ENCODE data around the gene LCORL. TPM values are rescaled to one million over a fixed set of nuclear protein-coding genes. Genes with fewer than 3 reads are reported as not detected.
A peak's percentile ranks its signal among the peaks of the same experiment; 100 is the strongest.
"Not testable (repeated sequence)": the region's sequence is repeated elsewhere in the genome, so short reads cannot be mapped to it uniquely, and the experiment has no call there.

LCORL gene
- total RNA-seq, 1 donor from 2014 or later, result 16.9 TPM

DNA sequence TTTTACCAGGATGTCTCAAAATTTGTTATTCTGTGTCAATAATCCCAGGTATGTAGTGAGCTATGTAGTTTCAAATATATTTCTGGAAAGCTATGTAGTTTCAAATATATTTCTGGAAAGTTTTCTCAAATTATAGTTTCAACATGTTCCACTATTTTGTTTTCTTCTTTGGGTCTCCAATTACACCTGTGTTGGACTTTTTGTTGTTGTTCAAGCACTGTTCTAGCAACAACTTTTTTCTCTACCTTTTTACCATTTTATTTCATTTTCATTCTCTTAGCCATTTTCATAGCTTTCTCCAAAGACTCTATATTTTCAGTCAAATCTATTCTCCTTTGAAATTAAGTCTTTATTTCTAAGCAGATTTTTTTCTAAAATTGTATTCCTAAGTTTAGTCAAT, 88.4 kb downstream of the LCORL start:
- peak in 1 of 2 donors; percentile 17 for DNase-seq (ENCODE audit: low read depth in 2 of 2)

DNA sequence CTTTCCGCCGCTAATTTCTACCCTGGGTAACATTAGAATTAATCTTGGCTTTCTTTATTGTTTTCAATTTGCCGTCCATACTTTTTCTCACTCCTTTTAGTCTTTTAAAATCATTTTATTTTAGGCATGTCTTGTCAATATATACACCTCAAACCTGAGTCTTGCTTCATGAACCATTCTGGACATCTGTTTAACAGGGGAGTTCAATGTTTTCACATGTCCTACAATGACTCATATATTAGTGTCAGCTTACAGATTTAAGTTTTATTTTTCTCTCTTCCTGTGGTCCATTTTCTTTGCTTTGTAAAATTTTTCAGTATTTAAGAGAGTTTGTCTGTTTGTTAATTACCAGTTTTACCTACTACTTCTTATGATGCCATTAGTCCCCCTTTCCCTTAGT, 89.5 kb downstream of the LCORL start:
- DNase-seq (ENCODE audit: low read depth in 2 of 2), result no peak

DNA sequence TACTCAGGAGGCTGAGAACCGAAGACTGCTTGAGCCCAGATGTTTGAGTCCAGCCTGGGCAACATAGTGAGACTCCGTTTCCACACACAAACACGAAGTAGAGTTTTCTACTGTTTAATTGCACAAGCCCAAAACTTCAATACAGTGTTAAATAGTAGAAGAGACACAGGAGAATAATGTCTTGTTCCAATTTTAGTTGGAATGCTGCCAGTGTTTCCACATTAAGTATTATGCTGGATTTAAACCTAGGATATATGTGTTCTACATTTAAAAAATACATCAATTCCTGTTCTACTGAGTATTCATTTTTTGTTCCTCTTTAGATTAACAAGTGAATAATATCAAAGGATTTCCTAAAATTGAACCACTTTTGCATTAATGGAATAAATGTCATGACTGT, 91.3 kb downstream of the LCORL start:
- peak in 1 of 2 donors; percentile 59 for DNase-seq (ENCODE audit: low read depth in 2 of 2)

- no peak for DNase-seq (ENCODE audit: low read depth in 2 of 2)
These were observed 97.4 kb downstream of the LCORL start for GRCh38 chr4:17924189-17924588.

GRCh38 chr4:17921451-17921850, 100.1 kb downstream of the LCORL start:
- no peak for DNase-seq (ENCODE audit: low read depth in 2 of 2)

DNA sequence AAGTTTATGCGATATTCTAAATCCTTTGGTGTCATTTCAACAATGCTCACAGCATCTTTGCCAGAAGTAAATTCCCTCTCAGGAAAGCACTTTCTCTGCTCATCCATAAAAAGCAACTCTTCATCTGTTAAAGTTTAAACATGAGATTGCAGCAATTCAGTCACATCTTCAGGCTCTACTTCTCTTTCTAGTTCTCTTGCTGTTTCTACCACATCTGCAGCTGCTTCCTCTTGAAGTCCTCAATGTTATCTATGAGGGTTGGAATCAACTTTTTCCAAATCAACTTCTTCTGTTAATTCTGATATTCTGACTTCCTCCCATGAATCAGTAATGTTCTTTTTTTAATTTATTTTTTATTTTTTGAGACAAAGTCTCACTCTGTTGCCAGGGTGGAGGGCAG, 100.9 kb downstream of the LCORL start:
- DNase-seq (ENCODE audit: low read depth in 2 of 2), result no peak

GRCh38 chr4:17915439-17915838, 106.1 kb downstream of the LCORL start:
- no peak for DNase-seq (ENCODE audit: low read depth in 2 of 2)

GRCh38 chr4:17912011-17912410, 109.5 kb downstream of the LCORL start:
- no peak for DNase-seq (ENCODE audit: low read depth in 2 of 2)

GRCh38 chr4:17911608-17912007, 109.9 kb downstream of the LCORL start:
- DNase-seq (ENCODE audit: low read depth in 2 of 2), result no peak

DNA sequence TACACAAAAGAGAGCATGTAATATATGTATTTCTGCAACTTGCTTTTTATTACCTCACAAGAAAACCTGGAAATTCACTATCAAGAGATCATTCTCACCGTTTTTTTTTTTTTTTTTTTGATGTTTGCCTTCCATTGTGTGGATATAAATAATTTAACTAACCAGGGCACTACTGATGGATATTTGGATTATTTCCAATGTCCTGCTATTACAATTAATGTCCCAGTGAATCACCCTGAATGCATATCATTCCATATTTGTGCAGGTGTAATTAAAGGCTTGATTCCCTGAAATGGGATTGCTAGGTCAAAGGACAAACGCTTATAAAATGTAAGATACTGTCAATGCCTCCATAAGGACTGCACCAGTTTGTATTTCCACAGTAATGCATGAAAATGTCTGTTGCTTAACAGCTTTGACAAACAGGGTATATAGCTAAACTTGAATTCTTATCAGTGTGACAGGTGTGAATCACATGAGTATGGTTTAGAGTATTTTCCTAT, 123.0 kb downstream of the LCORL start:
- peak in 1 of 2 donors; percentile 52 for DNase-seq (ENCODE audit: low read depth in 2 of 2)

- DNase-seq (ENCODE audit: low read depth in 2 of 2), result no peak
These were observed 126.1 kb downstream of the LCORL start for GRCh38 chr4:17895481-17895880.

- DNase-seq (ENCODE audit: low read depth in 2 of 2), result no peak
These were observed 127.1 kb downstream of the LCORL start for GRCh38 chr4:17894421-17894820.

DNA sequence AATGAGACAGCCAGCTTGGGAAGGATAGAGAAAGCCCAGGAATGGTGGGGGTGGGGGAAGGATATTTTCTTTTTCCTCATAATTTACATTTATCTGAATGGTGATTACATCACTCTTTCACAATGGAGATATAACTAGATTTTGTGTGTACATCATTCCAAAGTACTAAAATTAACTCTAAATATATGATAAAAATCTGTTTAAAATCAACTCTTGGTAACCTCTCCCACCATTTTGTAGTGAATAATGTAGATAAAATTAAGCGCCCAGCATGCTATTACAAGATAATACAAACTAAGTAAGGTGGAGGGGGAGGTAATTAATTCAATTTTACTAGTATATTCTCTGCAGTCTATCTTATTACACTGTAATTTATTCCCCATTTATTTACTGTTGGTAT, 131.9 kb downstream of the LCORL start:
- DNase-seq (ENCODE audit: low read depth in 2 of 2), result no peak

GRCh38 chr4:17884511-17884910, 137.0 kb downstream of the LCORL start:
- DNase-seq (ENCODE audit: low read depth in 2 of 2), result no peak

DNA sequence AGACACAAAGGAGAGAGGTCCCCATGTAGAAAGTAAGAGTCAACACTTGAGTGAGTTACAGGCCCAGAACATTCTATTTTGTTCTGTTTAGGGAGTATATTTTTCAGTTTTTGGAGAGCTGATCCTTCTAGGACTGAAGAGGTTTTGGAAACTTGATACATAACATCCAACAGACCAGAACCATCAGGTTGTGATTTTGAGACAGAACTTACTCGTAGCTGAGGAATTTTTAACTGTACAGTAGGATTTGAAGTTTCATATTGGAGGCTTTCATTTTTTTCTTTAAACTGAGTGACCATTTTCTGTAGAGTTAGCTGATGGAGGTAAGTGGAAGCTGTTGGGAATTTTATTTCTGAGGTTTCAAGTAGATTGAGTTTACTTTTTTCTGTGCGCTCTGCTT, 137.5 kb downstream of the LCORL start:
- no peak for DNase-seq (ENCODE audit: low read depth in 2 of 2)

DNA sequence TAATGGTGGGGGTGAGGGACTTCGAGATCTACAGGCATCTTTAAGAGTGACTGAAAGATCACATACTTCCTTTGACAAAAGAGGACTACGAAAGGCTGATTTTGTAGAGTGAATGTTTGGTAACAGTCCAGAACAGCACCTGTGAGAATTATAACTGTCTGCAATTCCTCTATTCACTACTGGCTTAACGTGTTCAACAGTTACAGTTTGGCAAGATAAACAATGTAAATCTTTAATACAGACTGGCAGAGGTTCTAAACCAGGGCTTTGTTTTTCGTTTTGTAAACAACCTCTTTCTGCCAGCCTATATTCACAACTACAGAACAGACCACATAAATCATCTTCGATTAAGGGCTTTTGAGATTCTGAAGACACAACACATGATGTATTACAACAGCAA, 143.9 kb downstream of the LCORL start:
- no peak for DNase-seq (ENCODE audit: low read depth in 2 of 2)

DNA sequence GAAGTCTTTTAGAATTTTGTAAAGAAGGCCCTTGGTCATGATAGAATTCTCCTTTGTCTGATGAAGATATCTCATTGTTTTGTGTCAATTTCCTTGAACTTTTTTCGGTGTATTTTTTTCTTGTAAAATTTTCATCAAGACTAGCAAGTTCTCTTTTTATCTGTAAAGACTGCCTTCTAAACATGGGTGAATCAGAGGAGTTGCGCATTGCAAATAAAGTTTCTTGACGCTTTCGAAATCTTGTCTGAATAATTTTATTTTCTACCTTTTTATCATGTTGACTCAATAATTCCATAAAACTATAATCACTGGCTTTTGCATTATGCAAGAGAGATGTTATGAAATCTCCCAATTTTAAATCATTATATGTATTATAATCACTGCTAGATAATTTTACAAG, 144.6 kb downstream of the LCORL start:
- no peak for DNase-seq (ENCODE audit: low read depth in 2 of 2)

DNA sequence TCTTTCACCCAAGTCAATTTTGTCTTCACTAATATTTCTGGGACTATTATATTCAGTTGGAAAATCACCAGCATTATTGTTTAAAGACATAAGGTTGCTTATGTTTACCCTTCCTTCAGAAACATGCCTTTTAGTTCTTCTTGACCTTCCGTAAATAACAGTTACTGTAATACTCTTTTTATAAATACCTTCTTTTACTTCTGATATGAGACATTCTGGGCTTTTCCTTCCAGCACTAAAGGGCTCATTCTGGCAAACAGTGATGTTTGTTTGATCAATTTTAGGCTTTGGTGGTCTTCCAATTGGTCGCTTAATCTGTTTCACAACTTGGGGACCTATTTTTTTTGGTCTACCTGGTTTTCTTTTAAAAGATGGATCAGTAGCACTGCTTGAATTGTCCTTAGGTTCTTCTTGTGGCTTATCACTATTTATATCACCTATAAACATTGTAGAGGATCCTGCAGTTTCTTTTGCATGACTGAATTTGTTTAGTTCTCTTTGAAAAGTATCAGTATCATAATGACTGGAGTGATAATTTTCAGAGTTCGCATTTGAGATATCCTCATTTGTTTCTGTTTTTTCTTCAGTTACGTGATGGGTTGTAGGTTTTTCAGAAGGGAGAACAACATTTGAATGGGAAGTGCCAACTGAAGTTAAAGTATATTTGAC, 146.0 kb downstream of the LCORL start:
- no peak for DNase-seq (ENCODE audit: low read depth in 2 of 2)

GRCh38 chr4:17869327-17869726, 152.2 kb downstream of the LCORL start:
- DNase-seq (ENCODE audit: low read depth in 2 of 2), result no peak

GRCh38 chr4:17867276-17867675, 154.3 kb downstream of the LCORL start:
- DNase-seq (ENCODE audit: low read depth in 2 of 2), result no peak

DNA sequence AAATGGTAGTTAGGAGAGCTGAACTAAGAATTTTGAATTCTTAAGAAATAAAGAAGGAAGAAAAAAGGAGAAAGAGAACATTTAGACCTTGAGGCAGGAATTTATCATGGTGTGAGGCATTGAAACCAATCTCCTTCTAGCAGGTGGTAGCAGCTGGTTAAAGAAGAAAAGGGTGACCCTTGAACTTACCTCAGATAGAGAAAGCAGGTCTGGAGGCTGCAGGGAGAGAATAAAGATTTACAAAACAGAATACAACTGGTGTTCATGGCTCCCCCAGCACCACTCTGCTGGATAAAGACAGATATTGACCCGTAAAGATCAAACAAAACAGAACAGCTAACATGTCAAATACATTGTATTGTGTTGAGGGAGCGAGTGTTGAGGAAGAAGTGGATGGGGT, 154.7 kb downstream of the LCORL start:
- DNase-seq (ENCODE audit: low read depth in 2 of 2), result no peak

GRCh38 chr4:17865866-17866363, 155.6 kb downstream of the LCORL start:
- no peak for DNase-seq (ENCODE audit: low read depth in 2 of 2)

GRCh38 chr4:17861906-17862305, 159.6 kb downstream of the LCORL start:
- DNase-seq (ENCODE audit: low read depth in 2 of 2), result not testable (repeated sequence)
